Type B pancreatic cell (in vitro differentiated cells): ENCODE results near the gene TAF4B. TPM values are rescaled to one million over a fixed set of nuclear protein-coding genes. Genes with fewer than 3 reads are reported as not detected.

ENCODE experiments used
- DNase-seq: peaks from one replicate; pipeline ENCODE4 v3.0.0; 2021; ENCODE audit warnings: mixed read lengths; ENCODE audit not compliant: unreplicated experiment; ENCODE audit errors: extremely low spot score
- H3K27ac Mint-ChIP-seq: 2 replicates; pipeline ENCODE4 v1.8.0; 2021; ENCODE audit warnings: mild to moderate bottlenecking, mixed read lengths
- H3K27me3 Mint-ChIP-seq: 2 replicates; pipeline ENCODE4 v1.8.0; 2021; ENCODE audit warnings: mixed read lengths
- H3K36me3 Mint-ChIP-seq: 2 replicates; pipeline ENCODE4 v1.8.0; 2021; ENCODE audit warnings: mixed read lengths
- H3K4me1 Mint-ChIP-seq: one replicate; pipeline ENCODE4 v1.8.0; 2021; ENCODE audit warnings: mixed read lengths; ENCODE audit not compliant: unreplicated experiment
- H3K4me3 Mint-ChIP-seq: 2 replicates; pipeline ENCODE4 v1.8.0; 2021; ENCODE audit warnings: mild to moderate bottlenecking, mixed read lengths
- H3K9me3 Mint-ChIP-seq: 2 replicates; pipeline ENCODE4 v1.8.0; 2021; ENCODE audit warnings: mixed read lengths
- CTCF ChIP-seq: fragments of 200-600 bp; sonication (generic); conservative IDR thresholded peaks from 2 replicates; pipeline ENCODE4 v1.5.0; 2021; ENCODE audit warnings: antibody characterized with exemption, mild to moderate bottlenecking
- total RNA-seq: library from RNA; stranded (reverse); gene quantifications from 2 replicates; pipeline ENCODE4 v1.2.1, GENCODE V29; 2021; ENCODE audit warnings: low replicate concordance

Gene TAF4B
- total RNA-seq, 1 donor from 2014 or later: 5.1 TPM

GRCh38 chr18:26409091-26409490 is 182.8 kb downstream of the TAF4B start:
- Mint-ChIP-seq H3K4me3 (no peak overlapping the region), H3K36me3 (no peaks in the 10 kb centered on the region), H3K9me3 (peaks cover 8% of the 10 kb centered on the region), H3K27ac (no peak overlapping the region), H3K27me3 (no peaks in the 10 kb centered on the region), H3K4me1 (peaks cover 10% of the 10 kb centered on the region)
- DNase-seq: no peak
- TF ChIP-seq CTCF: no peak

- Mint-ChIP-seq H3K4me1 (peaks cover 4% of the 10 kb centered on the region), H3K9me3 (no peaks in the 10 kb centered on the region), H3K36me3 (no peaks in the 10 kb centered on the region), H3K27me3 (no peaks in the 10 kb centered on the region), H3K4me3 (no peak overlapping the region), H3K27ac (no peak overlapping the region)
- no peak for DNase-seq
- no peak for TF ChIP-seq CTCF
These were observed 188.7 kb downstream of the TAF4B start for GRCh38 chr18:26414901-26415440.

GRCh38 chr18:26415631-26416030 is 189.4 kb downstream of the TAF4B start:
- Mint-ChIP-seq H3K36me3 (no peaks in the 10 kb centered on the region), H3K4me3 (no peak overlapping the region), H3K4me1 (peaks cover 7% of the 10 kb centered on the region), H3K9me3 (no peaks in the 10 kb centered on the region), H3K27me3 (no peaks in the 10 kb centered on the region), H3K27ac (no peak overlapping the region)
- TF ChIP-seq CTCF: no peak
- no peak for DNase-seq

- Mint-ChIP-seq H3K27ac (no peak overlapping the region), H3K36me3 (no peaks in the 10 kb centered on the region), H3K9me3 (no peaks in the 10 kb centered on the region), H3K27me3 (no peaks in the 10 kb centered on the region), H3K4me3 (no peak overlapping the region), H3K4me1 (peaks cover 7% of the 10 kb centered on the region)
- TF ChIP-seq CTCF: no peak
- DNase-seq: no peak
These were observed 190.5 kb downstream of the TAF4B start for GRCh38 chr18:26416652-26417150.

GRCh38 chr18:26417190-26417589 is 190.9 kb downstream of the TAF4B start:
- Mint-ChIP-seq H3K4me3 (no peak overlapping the region), H3K36me3 (no peaks in the 10 kb centered on the region), H3K4me1 (peaks cover 7% of the 10 kb centered on the region), H3K27ac (no peak overlapping the region), H3K9me3 (no peaks in the 10 kb centered on the region), H3K27me3 (no peaks in the 10 kb centered on the region)
- no peak for DNase-seq
- no peak for TF ChIP-seq CTCF

- Mint-ChIP-seq H3K9me3 (no peaks in the 10 kb centered on the region), H3K4me1 (peaks cover 7% of the 10 kb centered on the region), H3K36me3 (no peaks in the 10 kb centered on the region), H3K27ac (no peak overlapping the region), H3K4me3 (no peak overlapping the region), H3K27me3 (no peaks in the 10 kb centered on the region)
- no peak for DNase-seq
- TF ChIP-seq CTCF: no peak
These were observed 192.0 kb downstream of the TAF4B start for GRCh38 chr18:26418225-26418624.
